A673 (cell line): ENCODE measurements around the gene SARDH. TPM values are rescaled to one million over a fixed set of nuclear protein-coding genes. Genes with fewer than 3 reads are reported as not detected.

ENCODE experiments used
- BruUV-seq: library from RNA; stranded (reverse); fragments of 400-500 nt; replicated peaks from 2 replicates; lab custom pipeline; 2021; lab: Mats Ljungman, UMichigan
- CTCF ChIA-PET: fragments of 300-600 bp; sonication (Branson Sonifier 250); formaldehyde crosslinking; loops from one replicate; lab custom pipeline; 2022; ENCODE audit warnings: antibody characterized with exemption; lab: Charles Lee
- POLR2A ChIA-PET: fragments of 300-600 bp; sonication (Branson Sonifier 250); formaldehyde crosslinking; loops from one replicate; lab custom pipeline; 2022; ENCODE audit warnings: antibody characterized with exemption; ENCODE audit not compliant: low non-redundant PET; lab: Charles Lee
- DNase-seq: peaks from one replicate; pipeline ENCODE4 v3.0.0-alpha.2; 2015; ENCODE audit warnings: low spot score
- H3K27ac ChIP-seq: fragments of 200-600 bp; sonication (generic); 2 replicates; pipeline ENCODE4 v1.5.1; 2016; ENCODE audit warnings: mixed run types, low read depth, mild to moderate bottlenecking, mixed read lengths, antibody characterized with exemption, low read length; ENCODE audit not compliant: poor library complexity, severe bottlenecking
- H3K27me3 ChIP-seq: fragments of 200-600 bp; sonication (generic); replicated peaks from 2 replicates; pipeline ENCODE4 v1.6.1; 2017; ENCODE audit warnings: mixed run types, low read depth, mild to moderate bottlenecking, mixed read lengths, antibody characterized with exemption, low read length; ENCODE audit not compliant: insufficient read depth, poor library complexity
- H3K36me3 ChIP-seq: fragments of 200-600 bp; sonication (generic); 2 replicates; pipeline ENCODE4 v1.6.1; 2016; ENCODE audit warnings: mixed run types, mild to moderate bottlenecking, mixed read lengths, antibody characterized with exemption, low read length; ENCODE audit not compliant: insufficient read depth, poor library complexity, severe bottlenecking
- H3K4me1 ChIP-seq: fragments of 200-600 bp; sonication (generic); 2 replicates; pipeline ENCODE4 v1.6.1; 2017; ENCODE audit warnings: mixed run types, mild to moderate bottlenecking, mixed read lengths, antibody characterized with exemption, low read length; ENCODE audit not compliant: insufficient read depth, poor library complexity, severe bottlenecking
- H3K4me3 ChIP-seq: fragments of 200-600 bp; sonication (generic); 2 replicates; pipeline ENCODE4 v1.5.1; 2016; ENCODE audit warnings: low read depth, mixed run types, mild to moderate bottlenecking, mixed read lengths, low read length; ENCODE audit not compliant: poor library complexity, severe bottlenecking
- H3K9me3 ChIP-seq: fragments of 200-600 bp; sonication (generic); 2 replicates; pipeline ENCODE4 v1.6.1; 2016; ENCODE audit warnings: mixed run types, low read depth, mild to moderate bottlenecking, mixed read lengths, antibody characterized with exemption, low read length; ENCODE audit not compliant: poor library complexity, severe bottlenecking
- EZH2 ChIP-seq: fragments of 200-600 bp; sonication (generic); IDR thresholded peaks from 2 replicates; pipeline ENCODE4 v1.6.1; 2017; ENCODE audit warnings: borderline replicate concordance, low read depth, mild to moderate bottlenecking, mixed read lengths, antibody characterized with exemption, low read length; ENCODE audit not compliant: poor library complexity, severe bottlenecking
- intact Hi-C: fragments of 100-400 bp; cut with micrococcal nuclease; formaldehyde crosslinking; loops from one replicate; pipeline ENCODE4 v1.10.0; 2022; ENCODE audit not compliant: unreplicated experiment
- total RNA-seq: library from RNA; stranded (reverse); gene quantifications from 2 replicates; pipeline ENCODE4 v1.2.3, GENCODE V29; 2021
- TF ChIP-seq, protein P1 (sequence below): fragments of 300-800, 200-600 bp; sonication (generic); conservative IDR thresholded peaks from 2 replicates; pipeline ENCODE4 v1.5.1; 2017; ENCODE audit warnings: low read depth, mild to moderate bottlenecking, antibody characterized with exemption, low read length, moderate library complexity, mixed read lengths

The SARDH gene
- total RNA-seq, 1 experiment from 2014 or later = 0.37 TPM

DNA sequence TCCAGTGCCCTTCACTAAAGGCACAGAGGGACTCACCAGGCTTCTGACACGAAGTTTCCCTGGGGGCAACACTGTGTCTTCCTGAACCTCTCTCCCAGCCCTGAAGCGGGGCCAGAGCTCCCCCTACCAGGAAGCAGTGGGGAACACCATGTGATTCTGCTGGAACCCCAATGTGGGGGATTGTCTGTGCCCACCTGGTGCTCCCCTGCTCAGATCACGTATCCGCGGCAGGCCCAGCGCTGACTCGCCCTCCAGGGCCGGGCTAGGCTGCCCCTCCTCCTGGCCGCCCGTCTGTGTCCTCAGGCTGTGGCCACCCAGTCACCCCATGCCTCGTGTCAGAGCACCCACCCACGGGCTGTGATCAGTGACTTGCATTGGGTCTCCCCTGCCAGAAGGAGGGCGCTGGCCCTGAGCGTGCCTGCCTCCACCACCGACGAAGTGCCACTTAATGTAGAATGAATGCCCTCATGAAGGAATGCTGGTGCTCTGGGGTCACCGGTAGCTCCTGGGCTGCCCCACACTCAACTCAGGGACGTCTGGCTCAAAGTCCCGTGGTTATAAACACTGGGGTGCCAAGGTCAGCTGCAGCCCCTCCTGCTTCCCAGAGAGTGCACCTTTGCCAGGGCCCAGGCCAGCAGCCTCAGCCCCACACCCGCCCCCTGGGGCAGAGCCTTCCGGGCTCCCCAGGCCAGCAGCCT is 22.1 kb downstream of the SARDH start:
- intact Hi-C loops = loop anchor here (1.0 kb wide), 1 partner anchor 183 kb away; no protein-coding TSS in a partner anchor
- ChIA-PET POLR2A (no interaction called here), CTCF (no interaction called here)
- TF ChIP-seq, protein P1, sequence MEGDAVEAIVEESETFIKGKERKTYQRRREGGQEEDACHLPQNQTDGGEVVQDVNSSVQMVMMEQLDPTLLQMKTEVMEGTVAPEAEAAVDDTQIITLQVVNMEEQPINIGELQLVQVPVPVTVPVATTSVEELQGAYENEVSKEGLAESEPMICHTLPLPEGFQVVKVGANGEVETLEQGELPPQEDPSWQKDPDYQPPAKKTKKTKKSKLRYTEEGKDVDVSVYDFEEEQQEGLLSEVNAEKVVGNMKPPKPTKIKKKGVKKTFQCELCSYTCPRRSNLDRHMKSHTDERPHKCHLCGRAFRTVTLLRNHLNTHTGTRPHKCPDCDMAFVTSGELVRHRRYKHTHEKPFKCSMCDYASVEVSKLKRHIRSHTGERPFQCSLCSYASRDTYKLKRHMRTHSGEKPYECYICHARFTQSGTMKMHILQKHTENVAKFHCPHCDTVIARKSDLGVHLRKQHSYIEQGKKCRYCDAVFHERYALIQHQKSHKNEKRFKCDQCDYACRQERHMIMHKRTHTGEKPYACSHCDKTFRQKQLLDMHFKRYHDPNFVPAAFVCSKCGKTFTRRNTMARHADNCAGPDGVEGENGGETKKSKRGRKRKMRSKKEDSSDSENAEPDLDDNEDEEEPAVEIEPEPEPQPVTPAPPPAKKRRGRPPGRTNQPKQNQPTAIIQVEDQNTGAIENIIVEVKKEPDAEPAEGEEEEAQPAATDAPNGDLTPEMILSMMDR = peak; percentile 77
- TF ChIP-seq EZH2 = no peak
- Histone ChIP-seq H3K4me3 (no peak overlapping the region), H3K4me1 (peaks cover 9% of the 10 kb centered on the region), H3K9me3 (no peaks in the 10 kb centered on the region), H3K27ac (no peak overlapping the region), H3K36me3 (no peaks in the 10 kb centered on the region), H3K27me3 (no peaks in the 10 kb centered on the region)
- DNase-seq = peak; percentile 74
- no TSS peak for BruUV-seq

- ChIA-PET CTCF (no interaction called here), POLR2A (no interaction called here)
- Histone ChIP-seq H3K36me3 (no peaks in the 10 kb centered on the region), H3K27ac (no peak overlapping the region), H3K9me3 (no peaks in the 10 kb centered on the region), H3K4me3 (no peak overlapping the region), H3K27me3 (no peaks in the 10 kb centered on the region), H3K4me1 (peaks cover 9% of the 10 kb centered on the region)
- peak; percentile 65 for DNase-seq
- no TSS peak for BruUV-seq
- TF ChIP-seq EZH2 = no peak
- TF ChIP-seq, protein P1 = no peak
- intact Hi-C loops = loop anchor here (1.0 kb wide), 1 partner anchor 182 kb away; no protein-coding TSS in a partner anchor
Measured at GRCh38 chr9:133715295-133715865, 22.8 kb downstream of the SARDH start.

DNA sequence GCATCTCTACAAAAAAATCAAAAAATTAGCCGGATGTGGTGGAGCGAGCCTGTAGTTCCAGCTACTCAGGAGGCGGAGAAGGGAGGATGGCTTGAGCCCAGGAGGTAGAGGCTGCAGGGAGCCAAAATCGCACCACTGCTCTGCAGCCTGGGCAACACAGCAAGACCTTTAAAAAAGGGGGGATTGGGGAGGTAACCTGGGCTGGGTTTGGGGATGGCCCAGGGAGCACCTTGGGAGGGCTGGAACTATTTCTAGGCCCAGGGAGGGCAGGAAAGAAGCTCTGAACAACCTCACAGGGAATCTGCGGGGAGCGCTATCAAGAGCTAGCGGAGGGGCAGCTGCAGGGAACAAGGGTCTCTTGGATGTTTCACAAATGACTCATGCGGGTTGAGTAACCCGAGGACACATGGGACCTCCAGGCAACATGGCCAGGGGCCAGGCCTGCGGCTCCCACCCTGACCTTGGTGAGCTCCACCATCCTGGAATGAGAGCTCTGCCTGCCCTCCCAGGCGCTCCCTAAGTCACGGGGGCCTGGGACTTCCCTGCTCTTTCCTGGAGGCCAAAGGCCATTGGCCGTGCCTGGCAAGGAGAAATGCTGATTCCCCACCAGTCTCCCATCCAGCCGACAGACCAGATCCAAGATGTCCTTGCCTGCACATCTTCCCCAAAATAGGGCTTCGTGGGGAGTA is 23.4 kb downstream of the SARDH start:
- H3K9me3 ChIP-seq = no peaks in the 10 kb centered on the region
- no peaks in the 10 kb centered on the region for H3K27me3 ChIP-seq
- TF ChIP-seq, protein P1 = no peak
- no peak for TF ChIP-seq EZH2
- H3K36me3 ChIP-seq = no peaks in the 10 kb centered on the region
- H3K4me3 ChIP-seq = no peak overlapping the region
- H3K4me1 ChIP-seq = peaks cover 9% of the 10 kb centered on the region
- H3K27ac ChIP-seq = no peak overlapping the region
- peak; percentile 58 for DNase-seq
- intact Hi-C loops = loop anchor here (1.0 kb wide), 1 partner anchor 181 kb away; no protein-coding TSS in a partner anchor
- BruUV-seq = no TSS peak
- CTCF ChIA-PET = no interaction called here
- POLR2A ChIA-PET = interaction anchor here (0.7 kb wide), 1 partner anchor 56 kb away, joined by 3 read pairs; no protein-coding TSS in a partner anchor
